Coronary artery (tissue), 2 donors: ENCODE results near the gene TGFB3.

Experiments
- DNase-seq: peaks from one replicate; pipeline ENCODE4 v3.0.0-alpha.2; 2017; ENCODE audit warnings: low spot score
- H3K27ac ChIP-seq, 2 donors: fragments of 200-600 bp; sonication (generic); one replicate each; pipeline ENCODE4 v1.5.1; 2016 to 2019
- H3K4me3 ChIP-seq: fragments of 200-600 bp; sonication (generic); 2 replicates; pipeline ENCODE4 v1.5.1; 2016; ENCODE audit warnings: mild to moderate bottlenecking, moderate library complexity
- CTCF ChIP-seq: fragments of 200-600 bp; sonication (generic); IDR thresholded peaks from one replicate; pipeline ENCODE4 v1.5.1; 2019; ENCODE audit warnings: antibody characterized with exemption

The TGFB3 gene

GRCh38 chr14:75972801-75973421 is 8.9 kb downstream of the TGFB3 start:
- Histone ChIP-seq H3K27ac (no peak overlapping the region), H3K4me3 (no peak overlapping the region)
- no peak for DNase-seq
- no peak for TF ChIP-seq CTCF

- DNase-seq = no peak
These were observed 10.3 kb downstream of the TGFB3 start for GRCh38 chr14:75971509-75971908.

GRCh38 chr14:75970989-75971388 is 10.8 kb downstream of the TGFB3 start:
- DNase-seq = no peak
- no peak overlapping the region for H3K27ac ChIP-seq
- H3K4me3 ChIP-seq = no peak overlapping the region
- TF ChIP-seq CTCF = no peak

More at GRCh38 chr14:75971509-75971908, 10.3 kb downstream of the TGFB3 start:
- TF ChIP-seq CTCF = no peak
- no peak overlapping the region for H3K27ac ChIP-seq
- H3K4me3 ChIP-seq = no peak overlapping the region

GRCh38 chr14:75969891-75970290 is 11.9 kb downstream of the TGFB3 start:
- DNase-seq = no peak
- Histone ChIP-seq H3K27ac (no peak overlapping the region), H3K4me3 (no peak overlapping the region)
- TF ChIP-seq CTCF = no peak

- peak overlapping the region in 1 of 2 donors; percentile 44 for H3K27ac ChIP-seq
- no peak overlapping the region for H3K4me3 ChIP-seq
- TF ChIP-seq CTCF = no peak
- no peak for DNase-seq
These were observed 12.7 kb downstream of the TGFB3 start for GRCh38 chr14:75969126-75969525.

GRCh38 chr14:75968456-75968855 is 13.3 kb downstream of the TGFB3 start:
- no peak for DNase-seq

More at GRCh38 chr14:75968456-75968855, 13.3 kb downstream of the TGFB3 start:
- H3K27ac ChIP-seq = peak overlapping the region in 1 of 2 donors; percentile 44
- H3K4me3 ChIP-seq = no peak overlapping the region
- TF ChIP-seq CTCF = no peak
